NCI-H446 treated with DMSO at 0.1 percent for 48 hours (cell line): Measurements from ENCODE around the gene NCOA5.
"Not testable (repeated sequence)": the region's sequence is repeated elsewhere in the genome, so short reads cannot be mapped to it uniquely, and the experiment has no call there.

ENCODE experiments used
- DNase-seq: peaks from one replicate; lab custom pipeline; 2025; lab: John Stamatoyannopoulos, UW

The NCOA5 gene

GRCh38 chr20:46120136-46120535, 30.4 kb upstream of the NCOA5 start:
- DNase-seq, result no peak

GRCh38 chr20:46119547-46119946, 29.8 kb upstream of the NCOA5 start:
- DNase-seq, result no peak

GRCh38 chr20:46119028-46119546, 29.3 kb upstream of the NCOA5 start:
- no peak for DNase-seq

GRCh38 chr20:46118481-46119020, 28.8 kb upstream of the NCOA5 start:
- no peak for DNase-seq

GRCh38 chr20:46117704-46118467, 28.1 kb upstream of the NCOA5 start, which contains the start of gene CD40:
Gene CD40, plus strand, starts transcription at chr20:46118314. Its CDS starts 30 bp downstream, at chr20:46118344.
- no peak for DNase-seq

GRCh38 chr20:46114449-46114848, 24.7 kb upstream of the NCOA5 start:
- DNase-seq, result no peak

GRCh38 chr20:46113113-46113470, 23.3 kb upstream of the NCOA5 start:
- no peak for DNase-seq

GRCh38 chr20:46112430-46113112, 22.8 kb upstream of the NCOA5 start:
- DNase-seq, result no peak

GRCh38 chr20:46111836-46112212, 22.1 kb upstream of the NCOA5 start:
- DNase-seq, result no peak

- DNase-seq, result no peak
Measured at GRCh38 chr20:46111028-46111835, 21.5 kb upstream of the NCOA5 start.

- DNase-seq, result no peak
Measured at GRCh38 chr20:46108976-46109375, 19.2 kb upstream of the NCOA5 start.

- no peak for DNase-seq
Measured at GRCh38 chr20:46108435-46108841, 18.7 kb upstream of the NCOA5 start.

GRCh38 chr20:46107061-46107460, 17.3 kb upstream of the NCOA5 start:
- DNase-seq, result no peak

- no peak for DNase-seq
Measured at GRCh38 chr20:46104262-46104661, 14.5 kb upstream of the NCOA5 start.

GRCh38 chr20:46102940-46103339, 13.2 kb upstream of the NCOA5 start:
- no peak for DNase-seq

GRCh38 chr20:46101957-46102356, 12.2 kb upstream of the NCOA5 start:
- no peak for DNase-seq

GRCh38 chr20:46100988-46101387, 11.2 kb upstream of the NCOA5 start:
- no peak for DNase-seq

GRCh38 chr20:46100444-46100843, 10.7 kb upstream of the NCOA5 start:
- DNase-seq, result not testable (repeated sequence)

- DNase-seq, result no peak
Measured at GRCh38 chr20:46099491-46100287, 9.9 kb upstream of the NCOA5 start.

- DNase-seq, result no peak
Measured at GRCh38 chr20:46093531-46093930, 3.8 kb upstream of the NCOA5 start.
